Endothelial cell (in vitro differentiated cells): ENCODE data around the gene TRIM17. TPM values are rescaled to one million over a fixed set of nuclear protein-coding genes. Genes with fewer than 3 reads are reported as not detected.
A peak's percentile ranks its signal among the peaks of the same experiment; 100 is the strongest.

Experiments used
- DNase-seq: peaks from one replicate; pipeline ENCODE4 v3.0.0; 2021; ENCODE audit warnings: low spot score
- H3K27ac Mint-ChIP-seq: one replicate; pipeline ENCODE4 v1.8.0; 2021; ENCODE audit warnings: mixed read lengths, inconsistent platforms; ENCODE audit not compliant: unreplicated experiment
- H3K27me3 Mint-ChIP-seq: one replicate; pipeline ENCODE4 v1.8.0; 2021; ENCODE audit warnings: mild to moderate bottlenecking, moderate library complexity, mixed read lengths, inconsistent platforms; ENCODE audit not compliant: unreplicated experiment
- H3K36me3 Mint-ChIP-seq: one replicate; pipeline ENCODE4 v1.8.0; 2021; ENCODE audit warnings: mild to moderate bottlenecking, low read depth, mixed read lengths, inconsistent platforms; ENCODE audit not compliant: unreplicated experiment
- H3K4me1 Mint-ChIP-seq: one replicate; pipeline ENCODE4 v1.8.0; 2021; ENCODE audit warnings: mild to moderate bottlenecking, mixed read lengths, inconsistent platforms; ENCODE audit not compliant: unreplicated experiment
- H3K4me3 Mint-ChIP-seq: one replicate; pipeline ENCODE4 v1.8.0; 2021; ENCODE audit warnings: mild to moderate bottlenecking, mixed read lengths, inconsistent platforms; ENCODE audit not compliant: unreplicated experiment
- H3K9me3 Mint-ChIP-seq: one replicate; pipeline ENCODE4 v1.8.0; 2021; ENCODE audit warnings: mixed read lengths, inconsistent platforms; ENCODE audit not compliant: unreplicated experiment
- microRNA-seq: library from miRNA; unstranded; fragments of <30 nt; microRNA quantifications from one replicate; pipeline ENCODE4, GENCODE V29; 2020; ENCODE audit not compliant: unreplicated experiment
- total RNA-seq: library from RNA; stranded (reverse); fragmentation: NEBNext Ultra II Directional; extraction: Animal tissue kit (Norgen Biotek cat#: 25700); gene quantifications from one replicate; pipeline ENCODE4 v1.2.1, GENCODE V29; 2021; ENCODE audit not compliant: unreplicated experiment
- TF ChIP-seq, protein P1 (sequence below): fragments of 200-600 bp; sonication (generic); IDR thresholded peaks from one replicate; pipeline ENCODE4 v1.5.0; 2021; ENCODE audit warnings: antibody characterized with exemption; ENCODE audit not compliant: unreplicated experiment

TRIM17 gene
- total RNA-seq, 1 donor from 2014 or later, result 2.3 TPM

DNA sequence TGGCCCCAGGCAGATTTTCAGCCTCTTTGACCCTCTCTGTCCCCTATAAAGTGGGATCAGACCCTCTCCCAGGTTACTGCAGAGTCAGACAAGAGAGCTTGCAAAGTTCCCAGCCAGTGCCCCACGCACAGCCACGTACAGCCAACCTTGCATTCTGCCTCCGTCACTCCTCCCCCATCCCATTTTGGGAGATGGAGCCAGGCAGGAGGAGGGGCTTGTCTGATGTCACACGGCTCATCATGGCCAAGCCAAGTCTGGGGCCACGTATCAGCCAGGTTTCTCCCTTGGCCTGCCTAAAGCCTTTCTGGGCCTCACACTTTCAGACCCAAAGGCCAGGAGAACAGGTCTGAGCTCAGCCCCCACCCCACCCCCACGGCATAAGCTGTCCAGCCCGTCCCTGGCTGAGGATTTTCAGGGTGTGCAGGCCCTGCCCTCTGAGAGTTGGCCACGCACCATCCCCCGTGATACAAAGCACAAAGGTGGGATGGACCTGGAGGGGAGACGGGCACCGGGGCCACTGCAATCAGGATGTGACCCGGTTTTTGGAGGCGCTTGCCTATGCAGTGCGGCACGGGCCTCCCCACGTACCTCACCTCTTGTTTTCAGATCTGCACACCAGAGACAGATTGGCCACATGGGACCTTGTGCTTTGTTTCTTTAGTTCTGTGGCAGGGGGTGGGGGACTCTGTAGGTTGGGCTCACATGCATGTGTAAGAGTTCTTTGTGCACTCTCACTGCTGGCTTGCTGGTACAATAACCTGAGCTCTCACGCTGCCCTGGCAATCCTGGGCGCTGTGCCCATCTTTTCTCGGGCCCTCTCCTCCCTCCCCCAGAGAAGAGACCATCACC lies 57.7 kb downstream of the TRIM17 start:
- TF ChIP-seq, protein P1, sequence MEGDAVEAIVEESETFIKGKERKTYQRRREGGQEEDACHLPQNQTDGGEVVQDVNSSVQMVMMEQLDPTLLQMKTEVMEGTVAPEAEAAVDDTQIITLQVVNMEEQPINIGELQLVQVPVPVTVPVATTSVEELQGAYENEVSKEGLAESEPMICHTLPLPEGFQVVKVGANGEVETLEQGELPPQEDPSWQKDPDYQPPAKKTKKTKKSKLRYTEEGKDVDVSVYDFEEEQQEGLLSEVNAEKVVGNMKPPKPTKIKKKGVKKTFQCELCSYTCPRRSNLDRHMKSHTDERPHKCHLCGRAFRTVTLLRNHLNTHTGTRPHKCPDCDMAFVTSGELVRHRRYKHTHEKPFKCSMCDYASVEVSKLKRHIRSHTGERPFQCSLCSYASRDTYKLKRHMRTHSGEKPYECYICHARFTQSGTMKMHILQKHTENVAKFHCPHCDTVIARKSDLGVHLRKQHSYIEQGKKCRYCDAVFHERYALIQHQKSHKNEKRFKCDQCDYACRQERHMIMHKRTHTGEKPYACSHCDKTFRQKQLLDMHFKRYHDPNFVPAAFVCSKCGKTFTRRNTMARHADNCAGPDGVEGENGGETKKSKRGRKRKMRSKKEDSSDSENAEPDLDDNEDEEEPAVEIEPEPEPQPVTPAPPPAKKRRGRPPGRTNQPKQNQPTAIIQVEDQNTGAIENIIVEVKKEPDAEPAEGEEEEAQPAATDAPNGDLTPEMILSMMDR, result no peak
- Mint-ChIP-seq H3K36me3 (no peaks in the 10 kb centered on the region), H3K4me3 (no peak overlapping the region), H3K27me3 (peaks cover 7% of the 10 kb centered on the region), H3K9me3 (no peaks in the 10 kb centered on the region), H3K4me1 (no peaks in the 10 kb centered on the region), H3K27ac (no peak overlapping the region)
- no peak for DNase-seq

DNA sequence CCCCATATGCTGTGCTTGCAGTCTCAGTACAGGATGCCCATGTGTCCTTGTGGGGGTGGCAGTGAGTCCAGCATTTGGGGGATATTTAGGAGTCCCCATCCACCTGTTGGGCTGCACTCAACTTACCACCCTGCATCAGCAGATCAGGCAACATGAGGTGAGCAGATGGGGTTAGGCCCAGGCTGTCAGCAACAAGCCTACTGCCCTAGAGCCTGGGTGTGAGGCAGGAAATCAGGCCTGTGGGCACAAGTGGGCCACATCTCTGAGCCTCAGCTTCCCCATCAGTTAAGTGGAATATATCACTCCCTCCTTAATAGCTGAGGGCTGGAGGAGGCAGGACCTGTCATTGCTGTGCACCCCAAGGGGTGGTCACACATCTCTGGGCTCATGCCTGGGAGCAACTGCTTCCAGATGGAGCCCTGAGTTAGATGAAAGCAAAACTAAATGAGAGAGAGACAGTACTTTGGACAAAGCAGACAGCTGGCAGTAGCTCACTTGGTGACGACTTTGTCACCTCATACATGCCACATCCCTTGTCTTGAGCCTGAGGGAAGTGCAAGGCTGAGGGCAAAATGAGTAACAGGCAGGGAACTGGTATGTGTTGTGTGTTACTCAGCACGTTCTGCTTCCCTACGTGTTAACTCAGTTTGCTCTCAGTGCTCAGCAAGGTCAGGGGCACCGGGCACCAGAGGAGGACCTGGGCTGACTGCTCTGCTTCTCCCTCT lies 58.5 kb downstream of the TRIM17 start:
- Mint-ChIP-seq H3K4me3 (no peak overlapping the region), H3K36me3 (no peaks in the 10 kb centered on the region), H3K4me1 (no peaks in the 10 kb centered on the region), H3K27ac (no peak overlapping the region), H3K27me3 (peaks cover 4% of the 10 kb centered on the region), H3K9me3 (no peaks in the 10 kb centered on the region)
- no peak for DNase-seq
- TF ChIP-seq, protein P1, result no peak

Small RNA genes lying within 50 kb of the gene (microRNA-seq; reads per million reads assigned to microRNA genes)
- gene MIR4666A (not detected), gene MIR6742 (1.3 reads per million, percentile 18 among the genes with 10 or more reads in this experiment)

Other genes starting within 250 kb of the TRIM17 start
- gene OBSCN, start 208.8 kb downstream of the TRIM17 start, total RNA-seq, result 16.9 TPM
- 39.9 TPM for gene TRIM11, start 10.0 kb downstream of the TRIM17 start, total RNA-seq
- gene RNF187, start 70.5 kb upstream of the TRIM17 start, total RNA-seq, result 153 TPM